Adrenal gland (tissue), 5 donors: ENCODE measurements around the gene ABCC5.

Source experiments
- CTCF ChIP-seq, 6 experiments: fragments of 450-650 bp in 4 of 6; fragments of 200-600 bp in 2 of 6; sonication (generic) in 1 of 6; IDR thresholded peaks; 1 replicate in 5 of 6; 2 replicates in 1 of 6; pipeline versions ENCODE4 v1.5.1 to v1.8.0; 2016 to 2021; ENCODE audit warnings: antibody characterized with exemption in 6 of 6, mild to moderate bottlenecking in 2 of 6, moderate library complexity in 1 of 6
- POLR2A ChIP-seq, 2 donors: fragments of 450-650 bp; IDR thresholded peaks; one replicate each; pipeline ENCODE4 v1.6.1; 2017; ENCODE audit warnings: antibody characterized with exemption in 2 of 2, mild to moderate bottlenecking in 2 of 2, moderate library complexity in 1 of 2
- donor health status: DM: no; HTN: no; CAD: no.

GRCh38 chr3:183913580-183913920 is 104.1 kb downstream of the ABCC5 start:
- no peak for TF ChIP-seq CTCF (IDR thresholded peaks at IDR 0.05)
- TF ChIP-seq POLR2A (IDR thresholded peaks at IDR 0.05) = no peak
